ENCODE results near the gene SCNN1G. TPM values are rescaled to one million over a fixed set of nuclear protein-coding genes. Genes with fewer than 3 reads are reported as not detected.

Gene SCNN1G
- total RNA-seq, 1 donor from 2014 or later = not detected

DNA sequence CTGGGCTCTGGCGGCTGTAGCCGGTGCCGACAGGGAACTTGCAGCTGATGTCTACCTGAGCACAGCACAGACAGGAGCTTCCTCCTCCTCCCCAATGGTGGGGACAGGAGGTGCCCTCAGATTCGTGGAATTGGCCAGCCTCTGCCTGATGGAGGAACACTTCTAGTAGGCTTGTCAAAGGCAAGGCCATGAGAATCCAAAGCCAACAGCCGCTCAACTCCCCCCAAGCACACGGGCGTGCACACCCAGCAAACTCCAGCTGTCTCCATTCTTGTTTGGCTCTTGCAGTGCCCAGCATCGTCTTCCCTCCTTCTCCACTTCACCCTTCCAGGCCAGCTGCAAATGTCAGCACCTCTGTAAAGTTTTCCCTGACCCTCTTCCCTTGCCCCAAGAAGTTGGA lies 35.1 kb downstream of the SCNN1G start:
- TF ChIP-seq, protein P1, sequence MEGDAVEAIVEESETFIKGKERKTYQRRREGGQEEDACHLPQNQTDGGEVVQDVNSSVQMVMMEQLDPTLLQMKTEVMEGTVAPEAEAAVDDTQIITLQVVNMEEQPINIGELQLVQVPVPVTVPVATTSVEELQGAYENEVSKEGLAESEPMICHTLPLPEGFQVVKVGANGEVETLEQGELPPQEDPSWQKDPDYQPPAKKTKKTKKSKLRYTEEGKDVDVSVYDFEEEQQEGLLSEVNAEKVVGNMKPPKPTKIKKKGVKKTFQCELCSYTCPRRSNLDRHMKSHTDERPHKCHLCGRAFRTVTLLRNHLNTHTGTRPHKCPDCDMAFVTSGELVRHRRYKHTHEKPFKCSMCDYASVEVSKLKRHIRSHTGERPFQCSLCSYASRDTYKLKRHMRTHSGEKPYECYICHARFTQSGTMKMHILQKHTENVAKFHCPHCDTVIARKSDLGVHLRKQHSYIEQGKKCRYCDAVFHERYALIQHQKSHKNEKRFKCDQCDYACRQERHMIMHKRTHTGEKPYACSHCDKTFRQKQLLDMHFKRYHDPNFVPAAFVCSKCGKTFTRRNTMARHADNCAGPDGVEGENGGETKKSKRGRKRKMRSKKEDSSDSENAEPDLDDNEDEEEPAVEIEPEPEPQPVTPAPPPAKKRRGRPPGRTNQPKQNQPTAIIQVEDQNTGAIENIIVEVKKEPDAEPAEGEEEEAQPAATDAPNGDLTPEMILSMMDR (IDR thresholded peaks at IDR 0.05) = no peak
- Mint-ChIP-seq H3K4me3 (ENCODE audit: unreplicated experiment) (no peak overlapping the region), H3K36me3 (ENCODE audit: low read depth) (no peaks in the 10 kb centered on the region), H3K9me3 (ENCODE audit: low read depth) (no peaks in the 10 kb centered on the region), H3K27me3 (ENCODE audit: low read depth) (peaks cover 6% of the 10 kb centered on the region), H3K4me1 (ENCODE audit: low read depth) (no peaks in the 10 kb centered on the region), H3K27ac (ENCODE audit: unreplicated experiment) (no peak overlapping the region)
- DNase-seq (ENCODE audit: low spot score) = no peak

DNA sequence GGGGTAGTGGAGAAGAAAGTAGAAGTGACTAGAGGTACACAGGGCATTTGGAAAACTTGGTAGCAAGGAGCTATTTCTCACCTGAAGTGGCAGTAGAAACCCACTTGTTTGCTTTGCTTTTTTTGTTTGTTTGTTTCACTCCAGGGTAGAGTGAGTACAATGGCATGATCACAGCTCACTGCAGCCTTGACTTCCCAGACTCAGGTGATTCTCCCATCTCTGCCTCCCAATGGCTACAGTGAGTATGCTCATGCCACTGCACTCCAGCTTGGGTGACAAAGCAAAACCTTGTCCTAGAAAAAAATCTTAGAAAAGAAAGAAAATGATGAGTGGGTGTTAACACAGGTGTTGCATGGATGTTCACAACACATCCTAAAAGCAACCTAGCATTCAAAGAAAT lies 40.4 kb downstream of the SCNN1G start:
- Mint-ChIP-seq H3K4me3 (ENCODE audit: unreplicated experiment) (no peak overlapping the region), H3K27me3 (ENCODE audit: low read depth) (peaks cover 11% of the 10 kb centered on the region), H3K27ac (ENCODE audit: unreplicated experiment) (no peak overlapping the region), H3K9me3 (ENCODE audit: low read depth) (no peaks in the 10 kb centered on the region), H3K4me1 (ENCODE audit: low read depth) (no peaks in the 10 kb centered on the region), H3K36me3 (ENCODE audit: low read depth) (no peaks in the 10 kb centered on the region)
- no peak for DNase-seq (ENCODE audit: low spot score)
- TF ChIP-seq, protein P1 (IDR thresholded peaks at IDR 0.05) = no peak

DNA sequence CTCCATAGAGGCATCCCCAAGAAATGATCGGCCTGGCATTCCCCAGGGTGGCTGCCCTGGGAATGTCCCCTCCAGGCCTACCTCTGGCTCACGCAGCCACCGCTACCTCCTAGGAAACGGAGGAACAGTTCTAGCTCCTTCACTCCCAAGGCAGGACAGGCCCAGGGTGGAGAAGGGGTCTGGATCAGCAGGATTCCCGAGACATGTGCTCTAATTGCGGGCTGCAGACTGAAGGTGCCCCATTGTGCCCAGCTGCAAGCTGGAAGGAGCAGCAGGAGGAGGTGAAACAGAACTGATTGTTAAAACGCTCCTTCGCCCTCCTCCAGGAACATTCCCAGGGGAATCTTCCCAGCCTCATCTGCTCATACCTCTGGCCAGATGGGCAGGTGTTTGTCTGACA lies 40.8 kb downstream of the SCNN1G start:
- H3K4me3 Mint-ChIP-seq (ENCODE audit: unreplicated experiment) = no peak overlapping the region
- peaks cover 11% of the 10 kb centered on the region for H3K27me3 Mint-ChIP-seq (ENCODE audit: low read depth)
- H3K36me3 Mint-ChIP-seq (ENCODE audit: low read depth) = no peaks in the 10 kb centered on the region
- TF ChIP-seq, protein P1 (IDR thresholded peaks at IDR 0.05) = no peak
- H3K9me3 Mint-ChIP-seq (ENCODE audit: low read depth) = peaks cover 2% of the 10 kb centered on the region
- no peak for DNase-seq (ENCODE audit: low spot score)
- H3K27ac Mint-ChIP-seq (ENCODE audit: unreplicated experiment) = no peak overlapping the region
- H3K4me1 Mint-ChIP-seq (ENCODE audit: low read depth) = no peaks in the 10 kb centered on the region

DNA sequence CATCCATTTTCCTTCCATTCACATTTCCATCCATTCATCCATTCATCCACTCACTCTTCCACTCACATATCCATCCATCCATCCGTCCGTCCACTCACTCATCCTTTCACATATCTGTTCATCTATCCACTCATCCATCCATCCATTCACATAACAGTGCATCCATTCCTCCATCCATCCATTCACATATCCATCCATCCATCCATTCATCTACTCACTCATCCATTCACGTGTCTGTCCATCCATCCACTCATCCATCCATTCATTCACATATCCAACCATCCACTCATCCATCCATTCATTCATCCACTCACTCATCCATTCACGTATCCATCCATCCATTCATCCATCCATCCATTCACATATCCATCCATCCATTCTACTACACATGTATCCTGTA lies 42.6 kb downstream of the SCNN1G start:
- Mint-ChIP-seq H3K27me3 (ENCODE audit: low read depth) (peaks cover 7% of the 10 kb centered on the region), H3K9me3 (ENCODE audit: low read depth) (peaks cover 2% of the 10 kb centered on the region), H3K27ac (ENCODE audit: unreplicated experiment) (no peak overlapping the region), H3K4me1 (ENCODE audit: low read depth) (no peaks in the 10 kb centered on the region), H3K36me3 (ENCODE audit: low read depth) (no peaks in the 10 kb centered on the region), H3K4me3 (ENCODE audit: unreplicated experiment) (no peak overlapping the region)
- DNase-seq (ENCODE audit: low spot score) = no peak
- TF ChIP-seq, protein P1 (IDR thresholded peaks at IDR 0.05) = no peak

DNA sequence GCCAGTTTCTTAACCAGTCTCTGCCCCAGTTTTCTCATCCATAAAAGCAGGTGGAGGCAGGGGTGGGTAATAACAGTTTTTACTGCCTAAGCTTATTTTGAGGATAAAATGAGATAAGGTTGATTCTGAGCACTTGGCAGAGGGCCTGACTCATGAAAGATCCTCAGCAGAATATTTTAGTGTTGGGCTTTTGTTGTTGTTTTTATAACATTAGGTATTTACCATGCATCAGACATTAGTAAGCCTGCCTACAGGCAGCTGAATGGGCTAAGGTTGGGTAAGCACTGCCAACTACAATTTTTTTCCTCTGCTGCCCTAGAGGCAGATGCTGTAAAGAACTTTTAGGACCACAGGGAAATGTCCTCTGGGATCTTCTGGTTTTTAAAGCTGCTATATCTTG lies 43.1 kb downstream of the SCNN1G start:
- Mint-ChIP-seq H3K9me3 (ENCODE audit: low read depth) (peaks cover 2% of the 10 kb centered on the region), H3K27ac (ENCODE audit: unreplicated experiment) (no peak overlapping the region), H3K27me3 (ENCODE audit: low read depth) (peaks cover 5% of the 10 kb centered on the region), H3K4me3 (ENCODE audit: unreplicated experiment) (no peak overlapping the region), H3K36me3 (ENCODE audit: low read depth) (no peaks in the 10 kb centered on the region), H3K4me1 (ENCODE audit: low read depth) (no peaks in the 10 kb centered on the region)
- TF ChIP-seq, protein P1 (IDR thresholded peaks at IDR 0.05) = no peak
- DNase-seq (ENCODE audit: low spot score) = no peak
